DOHH2 (cell line): ENCODE results near the gene OLFML1.

Source experiments
- CTCF ChIP-seq: fragments of 200-600 bp; sonication (generic); IDR thresholded peaks from one replicate; pipeline ENCODE4 v1.5.1; 2014; ENCODE audit warnings: antibody characterized with exemption, mild to moderate bottlenecking, low read depth, low read length; ENCODE audit not compliant: poor library complexity, severe bottlenecking
- EZH2phosphoT487 ChIP-seq: fragments of 200-600 bp; sonication (generic); IDR thresholded peaks from 2 replicates; pipeline ENCODE4 v1.6.1; 2017; ENCODE audit warnings: borderline replicate concordance, mild to moderate bottlenecking, antibody characterized with exemption, low read length, moderate library complexity, mixed read lengths

- no peak for TF ChIP-seq CTCF
- no peak for TF ChIP-seq EZH2phosphoT487
These were observed 58.7 kb downstream of the OLFML1 start for GRCh38 chr11:7544021-7544420.
